Upper lobe of left lung (tissue), 4 donors: ENCODE measurements around the gene DGKI.

Source experiments
- POLR2A ChIP-seq, 4 donors: fragments of 450-650 bp; IDR thresholded peaks; one replicate each; pipeline ENCODE4 v1.5.1; 2016 to 2017; ENCODE audit warnings: antibody characterized with exemption in 4 of 4, mild to moderate bottlenecking in 2 of 4
- POLR2AphosphoS5 ChIP-seq, 2 donors: sonication (generic); formaldehyde crosslinking; IDR thresholded peaks; one replicate each; pipeline ENCODE4 v1.5.1; 2017; ENCODE audit warnings: antibody characterized with exemption in 2 of 2
- TF ChIP-seq, protein P1 (sequence below), 6 experiments: fragments of 450-650 bp in 4 of 6; fragments of 200-600 bp in 2 of 6; sonication (generic) in 2 of 6; IDR thresholded peaks; one replicate each; pipeline ENCODE4 v1.5.1; 2016 to 2019; ENCODE audit warnings: antibody characterized with exemption in 6 of 6

DNA sequence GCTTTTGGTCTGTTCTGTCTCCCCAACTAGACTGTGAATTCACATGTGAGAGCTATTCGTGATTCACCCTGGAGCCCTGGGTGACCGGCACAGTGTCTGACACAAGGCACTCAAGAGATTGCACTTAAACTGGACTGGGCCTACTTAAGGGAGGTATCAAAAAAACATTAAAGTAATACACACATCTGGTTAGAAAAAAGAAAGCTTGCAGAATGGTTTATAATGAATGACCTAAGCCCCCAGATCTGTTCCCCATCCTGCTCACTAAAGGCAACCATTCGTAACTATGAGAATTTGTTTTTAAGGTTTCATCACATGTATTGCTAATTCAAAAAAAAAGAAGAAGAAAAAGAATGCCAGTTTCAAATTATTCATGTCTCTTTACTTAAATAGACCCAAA lies 74.5 kb downstream of the DGKI start:
- TF ChIP-seq, protein P1, sequence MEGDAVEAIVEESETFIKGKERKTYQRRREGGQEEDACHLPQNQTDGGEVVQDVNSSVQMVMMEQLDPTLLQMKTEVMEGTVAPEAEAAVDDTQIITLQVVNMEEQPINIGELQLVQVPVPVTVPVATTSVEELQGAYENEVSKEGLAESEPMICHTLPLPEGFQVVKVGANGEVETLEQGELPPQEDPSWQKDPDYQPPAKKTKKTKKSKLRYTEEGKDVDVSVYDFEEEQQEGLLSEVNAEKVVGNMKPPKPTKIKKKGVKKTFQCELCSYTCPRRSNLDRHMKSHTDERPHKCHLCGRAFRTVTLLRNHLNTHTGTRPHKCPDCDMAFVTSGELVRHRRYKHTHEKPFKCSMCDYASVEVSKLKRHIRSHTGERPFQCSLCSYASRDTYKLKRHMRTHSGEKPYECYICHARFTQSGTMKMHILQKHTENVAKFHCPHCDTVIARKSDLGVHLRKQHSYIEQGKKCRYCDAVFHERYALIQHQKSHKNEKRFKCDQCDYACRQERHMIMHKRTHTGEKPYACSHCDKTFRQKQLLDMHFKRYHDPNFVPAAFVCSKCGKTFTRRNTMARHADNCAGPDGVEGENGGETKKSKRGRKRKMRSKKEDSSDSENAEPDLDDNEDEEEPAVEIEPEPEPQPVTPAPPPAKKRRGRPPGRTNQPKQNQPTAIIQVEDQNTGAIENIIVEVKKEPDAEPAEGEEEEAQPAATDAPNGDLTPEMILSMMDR (IDR thresholded peaks at IDR 0.05) = no peak
- no peak for TF ChIP-seq POLR2A (IDR thresholded peaks at IDR 0.05)
- TF ChIP-seq POLR2AphosphoS5 (IDR thresholded peaks at IDR 0.05) = no peak
